H1 (cell line): ENCODE data around the gene PER2. TPM values are rescaled to one million over a fixed set of nuclear protein-coding genes. Genes with fewer than 3 reads are reported as not detected.

ENCODE experiments used
- CTCF ChIA-PET: fragments of 300-600 bp; sonication (Branson Sonifier 250); formaldehyde crosslinking; loops from one replicate; lab custom pipeline; 2021; ENCODE audit not compliant: partially characterized antibody; lab: Charles Lee
- POLR2A ChIA-PET: fragments of 300-600 bp; sonication (Branson Sonifier 250); formaldehyde crosslinking; loops from one replicate; lab custom pipeline; 2021; ENCODE audit warnings: inconsistent platforms; ENCODE audit not compliant: partially characterized antibody; lab: Charles Lee
- DNase-seq, 2 experiments: peaks; one replicate each; pipeline versions ENCODE4 v3.0.0 to v3.0.0-alpha.2; 2010 to 2022; ENCODE audit warnings: low spot score in 2 of 2, low read depth in 1 of 2, mixed read lengths in 1 of 2
- FAIRE-seq: peaks from 2 replicates; lab custom pipeline; 2011; peaks lifted over from hg19 to GRCh38; lab: Jason Lieb, UNC
- H2AFZ ChIP-seq: 2 replicates; pipeline ENCODE4 v1.8.1; 2012; ENCODE audit warnings: low read length, inconsistent platforms
- H2AK5ac ChIP-seq: 2 replicates; pipeline ENCODE4 v1.6.1; 2013; ENCODE audit warnings: low read depth, low read length
- H2BK120ac ChIP-seq: replicated peaks from 2 replicates; pipeline ENCODE3; 2013; ENCODE audit warnings: low read depth, low read length, inconsistent platforms
- H2BK12ac ChIP-seq: 2 replicates; pipeline ENCODE4 v1.6.1; 2013; ENCODE audit warnings: low read depth, low read length
- H2BK15ac ChIP-seq: 2 replicates; pipeline ENCODE4 v1.6.1; 2013; ENCODE audit warnings: low read length
- H2BK20ac ChIP-seq: 2 replicates; pipeline ENCODE4 v1.6.1; 2013; ENCODE audit warnings: low read length
- H2BK5ac ChIP-seq: 2 replicates; pipeline ENCODE4 v1.6.1; 2013; ENCODE audit warnings: low read depth, low read length
- H3K14ac ChIP-seq: 2 replicates; pipeline ENCODE4 v1.6.1; 2013; ENCODE audit warnings: inconsistent platforms; ENCODE audit not compliant: insufficient read length
- H3K18ac ChIP-seq: 2 replicates; pipeline ENCODE4 v1.6.1; 2013; ENCODE audit warnings: low read length; ENCODE audit errors: extremely low read depth
- H3K23ac ChIP-seq: 2 replicates; pipeline ENCODE4 v1.6.1; 2013; ENCODE audit warnings: inconsistent platforms; ENCODE audit not compliant: insufficient read length
- H3K23me2 ChIP-seq: 2 replicates; pipeline ENCODE4 v1.6.1; 2013; ENCODE audit warnings: low read depth, low read length
- H3K27ac ChIP-seq: 2 replicates; pipeline ENCODE4 v1.6.1; 2011; ENCODE audit warnings: low read depth, low read length, inconsistent platforms
- H3K27me3 ChIP-seq, 4 experiments: replicated peaks in 1 of 4; 1 replicate in 1 of 4; 2 replicates in 3 of 4; pipeline versions ENCODE4 v1.6.1 to v1.8.1; 2011 to 2013; ENCODE audit warnings: low read length in 3 of 4, mild to moderate bottlenecking in 3 of 4, inconsistent platforms in 2 of 4, mixed read lengths in 2 of 4, moderate library complexity in 1 of 4; ENCODE audit not compliant: control insufficient read depth in 3 of 4, insufficient read depth in 3 of 4; ENCODE audit errors: extremely low read depth in 1 of 4
- H3K36me3 ChIP-seq, 4 experiments: 2 replicates each; pipeline versions ENCODE4 v1.6.1 to v1.8.1; 2011 to 2013; ENCODE audit warnings: mild to moderate bottlenecking in 4 of 4, low read length in 3 of 4, moderate library complexity in 2 of 4, control low read depth in 1 of 4, inconsistent platforms in 1 of 4; ENCODE audit not compliant: insufficient read depth in 4 of 4, control insufficient read depth in 2 of 4
- H3K4ac ChIP-seq: replicated peaks from 2 replicates; pipeline ENCODE3; 2013; ENCODE audit warnings: low read length, low read depth, mixed read lengths, inconsistent platforms; ENCODE audit not compliant: insufficient read length
- H3K4me1 ChIP-seq, 4 experiments: replicated peaks in 1 of 4; 1 replicate in 1 of 4; 2 replicates in 3 of 4; pipeline versions ENCODE4 v1.6.1 to v1.8.1; 2011 to 2013; ENCODE audit warnings: low read length in 3 of 4, inconsistent platforms in 2 of 4, mixed read lengths in 1 of 4; ENCODE audit not compliant: insufficient read depth in 4 of 4, control insufficient read depth in 3 of 4
- H3K4me2 ChIP-seq, 2 experiments: 2 replicates each; pipeline versions ENCODE4 v1.6.1 to v1.8.1; 2011 to 2013; ENCODE audit warnings: low read depth in 2 of 2, low read length in 2 of 2, control low read depth in 1 of 2, inconsistent platforms in 1 of 2, mild to moderate bottlenecking in 1 of 2; ENCODE audit not compliant: insufficient read depth in 1 of 2
- H3K4me3 ChIP-seq, 4 experiments: fragments of 200-600, 300-600 bp in 1 of 4; sonication (generic), shearing (Covaris generic), sonication (Bioruptor Twin) in 1 of 4; 2 replicates each; pipeline versions ENCODE4 v1.5.1 to v1.8.1; 2011 to 2016; ENCODE audit warnings: low read length in 4 of 4, low read depth in 3 of 4, control low read depth in 2 of 4, inconsistent platforms in 2 of 4, mild to moderate bottlenecking in 2 of 4, mixed read lengths in 1 of 4, moderate library complexity in 1 of 4; ENCODE audit not compliant: insufficient read depth in 2 of 4; ENCODE audit errors: extremely low read depth in 1 of 4
- H3K56ac ChIP-seq: replicated peaks from 2 replicates; pipeline ENCODE3; 2013; ENCODE audit warnings: low read depth, mild to moderate bottlenecking, mixed read lengths, low read length, inconsistent platforms; ENCODE audit not compliant: insufficient read length
- H3K79me1 ChIP-seq: 2 replicates; pipeline ENCODE4 v1.6.1; 2013; ENCODE audit warnings: low read depth, low read length, control low read depth
- H3K79me2 ChIP-seq, 2 experiments: 2 replicates each; pipeline versions ENCODE4 v1.6.1 to v1.8.1; 2012 to 2013; ENCODE audit warnings: low read length in 2 of 2, mild to moderate bottlenecking in 2 of 2, inconsistent platforms in 1 of 2; ENCODE audit not compliant: insufficient read depth in 2 of 2, control insufficient read depth in 1 of 2
- H3K9ac ChIP-seq, 4 experiments: replicated peaks in 1 of 4; 1 replicate in 1 of 4; 2 replicates in 3 of 4; pipeline versions ENCODE4 v1.6.1 to v1.8.1; 2011 to 2013; ENCODE audit warnings: low read depth in 3 of 4, low read length in 3 of 4, control low read depth in 2 of 4, mild to moderate bottlenecking in 2 of 4, moderate library complexity in 2 of 4, inconsistent platforms in 1 of 4; ENCODE audit errors: extremely low read depth in 1 of 4
- H3K9me3 ChIP-seq, 2 experiments: 2 replicates each; pipeline versions ENCODE4 v1.6.1 to v1.8.1; 2012 to 2013; ENCODE audit warnings: mild to moderate bottlenecking in 2 of 2, moderate library complexity in 2 of 2, control low read depth in 1 of 2, inconsistent platforms in 1 of 2, low read depth in 1 of 2, low read length in 1 of 2, mixed read lengths in 1 of 2; ENCODE audit not compliant: insufficient read depth in 2 of 2
- H4K20me1 ChIP-seq, 2 experiments: replicated peaks in 1 of 2; 2 replicates each; pipeline versions ENCODE3 to v1.8.1; 2011 to 2013; ENCODE audit warnings: inconsistent platforms in 2 of 2, low read length in 2 of 2, mild to moderate bottlenecking in 1 of 2; ENCODE audit not compliant: insufficient read depth in 2 of 2, control insufficient read depth in 1 of 2
- H4K5ac ChIP-seq: 2 replicates; pipeline ENCODE4 v1.6.1; 2013; ENCODE audit warnings: low read length, low read depth, mixed read lengths, inconsistent platforms; ENCODE audit not compliant: insufficient read length
- H4K8ac ChIP-seq: 2 replicates; pipeline ENCODE4 v1.8.0; 2013; ENCODE audit warnings: mild to moderate bottlenecking, moderate library complexity, low read length, inconsistent platforms; ENCODE audit not compliant: insufficient read depth; ENCODE audit errors: extremely low read depth
- H4K91ac ChIP-seq: replicated peaks from 2 replicates; pipeline ENCODE3; 2013; ENCODE audit warnings: low read length, mixed read lengths, inconsistent platforms; ENCODE audit not compliant: insufficient read length
- BACH1 ChIP-seq: IDR thresholded peaks from 2 replicates; pipeline ENCODE4 v1.6.1; 2012; ENCODE audit warnings: low read length, improper control_type of control experiment
- CBX5 ChIP-seq: fragments of 300-800, 300-1000 bp; sonication (generic); IDR thresholded peaks from 2 replicates; pipeline ENCODE4 v1.7.1; 2016; ENCODE audit warnings: antibody characterized with exemption, low read length, low read depth
- CTBP2 ChIP-seq: IDR thresholded peaks from 2 replicates; pipeline ENCODE4 v1.7.0; 2011; ENCODE audit warnings: borderline replicate concordance, mild to moderate bottlenecking, moderate library complexity, mixed read lengths, low read length; ENCODE audit not compliant: insufficient read depth, insufficient read length
- JUND ChIP-seq: IDR thresholded peaks from 2 replicates; pipeline ENCODE4 v1.6.1; 2011; ENCODE audit warnings: mild to moderate bottlenecking, improper control_type of control experiment, low read length
- MAFK ChIP-seq: IDR thresholded peaks from 2 replicates; pipeline ENCODE4 v1.6.1; 2012; ENCODE audit warnings: low read depth, mild to moderate bottlenecking, improper control_type of control experiment, low read length
- POLR2AphosphoS5 ChIP-seq: IDR thresholded peaks from 2 replicates; pipeline ENCODE4 v1.6.1; 2011; ENCODE audit warnings: low read depth, low read length
- POU5F1 ChIP-seq: IDR thresholded peaks from 2 replicates; pipeline ENCODE4 v1.6.1; 2011; ENCODE audit warnings: low read depth, mild to moderate bottlenecking, low read length, moderate library complexity
- RAD21 ChIP-seq, 2 experiments: IDR thresholded peaks in 1 of 2; conservative IDR thresholded peaks in 1 of 2; 2 replicates each; pipeline ENCODE4 v1.6.1; 2011; ENCODE audit warnings: low read depth in 2 of 2, low read length in 2 of 2, improper control_type of control experiment in 1 of 2, inconsistent platforms in 1 of 2, mild to moderate bottlenecking in 1 of 2, moderate library complexity in 1 of 2
- SAP30 ChIP-seq: fragments of 300-600 bp; sonication (generic); IDR thresholded peaks from 2 replicates; pipeline ENCODE4 v1.7.1; 2012; ENCODE audit warnings: low read length, moderate library complexity, mild to moderate bottlenecking, inconsistent platforms; ENCODE audit not compliant: insufficient read depth, insufficient replicate concordance
- SIX5 ChIP-seq: IDR thresholded peaks from 2 replicates; pipeline ENCODE4 v1.6.1; 2011; ENCODE audit warnings: mild to moderate bottlenecking, low read depth, low read length
- WGBS, 2 experiments: shearing (Covaris generic) in 1 of 2; methylation state at CpG; one replicate each; pipeline versions ENCODE4 v1.1.6 to v1.1.7; 2013 to 2015; ENCODE audit warnings: low lambda C conversion rate in 2 of 2, mixed read lengths in 2 of 2, inconsistent platforms in 1 of 2, low coverage in 1 of 2, missing lambda C conversion rate in 1 of 2; ENCODE audit not compliant: insufficient replicate concordance in 2 of 2, insufficient coverage in 1 of 2, insufficient read length in 1 of 2; ENCODE audit errors: extremely low coverage in 1 of 2, missing lambda C conversion rate in 1 of 2; 5-methylcytosine and 5-hydroxymethylcytosine counted together
- polyA plus RNA-seq, 7 experiments: library from polyadenylated mRNA; depleted of rRNA in 3 of 7; stranded (reverse) in 5 of 7; unstranded in 2 of 7; fragments of >200 nt in 5 of 7; fragments of 200-250 nt in 2 of 7; gene quantifications; 1 replicate in 5 of 7; 2 replicates in 1 of 7; 4 replicates in 1 of 7; pipeline versions ENCODE4 v1.2.1 to v1.2.3, GENCODE V29; 2011 to 2013; ENCODE audit warnings: missing spikeins in 2 of 7, mixed read lengths in 2 of 7
- total RNA-seq: library from RNA; stranded (reverse); fragmentation: NEBNext Ultra II Directional; extraction: Animal tissue kit (Norgen Biotek cat#: 25700); gene quantifications from 2 replicates; pipeline ENCODE4 v1.2.1, GENCODE V29; 2021
- TF ChIP-seq, protein P1 (sequence below), 3 experiments: IDR thresholded peaks; 1 replicate in 2 of 3; 2 replicates in 1 of 3; pipeline versions ENCODE4 v1.5.1 to v1.6.1; 2011; ENCODE audit warnings: low read length in 3 of 3, mild to moderate bottlenecking in 3 of 3, inconsistent platforms in 2 of 3, low read depth in 1 of 3, moderate library complexity in 1 of 3; ENCODE audit not compliant: insufficient read depth in 1 of 3; ENCODE audit errors: control extremely low read depth in 1 of 3

The PER2 gene
- total and polyA plus RNA-seq, 2 of the 8 experiments (the other 6 are each of a cell fraction or from before 2014, with no cell fraction given), result 0.91 to 5.5 TPM

DNA sequence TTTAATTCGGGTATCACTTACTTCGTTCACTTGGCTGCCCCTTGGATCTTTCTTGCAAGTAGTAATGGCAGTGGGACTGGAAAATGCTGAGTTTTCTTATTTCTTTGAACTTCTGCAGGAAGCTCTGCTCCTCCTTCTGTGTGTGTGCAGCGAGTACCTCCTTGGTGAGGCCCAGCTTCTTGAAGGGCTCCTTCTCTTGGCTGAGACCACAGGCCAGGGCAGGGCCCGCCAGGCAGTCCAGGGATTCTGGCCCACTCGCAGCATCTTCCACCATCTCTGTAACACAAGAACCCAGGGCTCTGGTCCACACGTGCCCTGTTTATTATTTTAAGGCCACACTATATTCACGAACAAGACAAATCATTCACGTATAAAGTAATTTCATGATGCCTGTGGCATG is 32.8 kb downstream of the PER2 start:
- H3K4me2 ChIP-seq, result no peak overlapping the region
- no peak overlapping the region for H3K18ac ChIP-seq
- H3K36me3 ChIP-seq, result peaks cover 0 to 3% (median 0%) of the 10 kb centered on the region in 4 experiments; a peak in 3 of 8 replicates
- H2AFZ ChIP-seq, result no peak overlapping the region
- H3K4me1 ChIP-seq, result no peaks in the 10 kb centered on the region; a peak in 1 of 7 replicates
- no peak overlapping the region for H4K5ac ChIP-seq
- FAIRE-seq, result no peak
- no peak overlapping the region for H3K4ac ChIP-seq
- WGBS, 2 experiments, result 95% methylated on average over 8 of the region's 8 CpGs; no CpG with 5 or more reads in 1 of the 2 experiments
- H3K4me3 ChIP-seq, result no peak overlapping the region
- H2BK12ac ChIP-seq, result no peak overlapping the region
- H2BK15ac ChIP-seq, result no peak overlapping the region
- no peak overlapping the region for H2BK5ac ChIP-seq
- H4K8ac ChIP-seq, result no peak overlapping the region
- H3K9me3 ChIP-seq, result no peaks in the 10 kb centered on the region
- H2BK120ac ChIP-seq, result no peak overlapping the region
- no peak overlapping the region for H3K9ac ChIP-seq
- no peak overlapping the region for H4K91ac ChIP-seq
- no peaks in the 10 kb centered on the region for H3K23me2 ChIP-seq
- H3K23ac ChIP-seq, result no peak overlapping the region
- ChIA-PET POLR2A (interaction anchor here (1.0 to 2.0 kb wide), 3 partner anchors 16 to 86 kb away, joined by 3 to 5 read pairs (median 3); partner anchors contain the start of gene HES6), CTCF (interaction anchor here (0.7 to 17.1 kb wide), 10 partner anchors 6 to 149 kb away, joined by 3 to 298 read pairs (median 4); no protein-coding TSS in a partner anchor)
- no peak overlapping the region for H3K14ac ChIP-seq
- H3K79me1 ChIP-seq, result no peaks in the 10 kb centered on the region
- no peak for DNase-seq
- H3K27me3 ChIP-seq, result no peaks in the 10 kb centered on the region
- peaks cover 0 to 3% of the 10 kb centered on the region in 2 experiments for H4K20me1 ChIP-seq
- H2AK5ac ChIP-seq, result no peak overlapping the region
- no peak overlapping the region for H2BK20ac ChIP-seq
- H3K27ac ChIP-seq, result no peak overlapping the region
- no peak overlapping the region for H3K56ac ChIP-seq
- no peaks in the 10 kb centered on the region for H3K79me2 ChIP-seq
- TF ChIP-seq RAD21 (IDR thresholded peaks at IDR 0.05 in 1 of 2, conservative IDR thresholded peaks at IDR 0.05 in 1 of 2; ENCODE audit: low read depth in 2 of 2, low read length in 2 of 2) (no peak), SAP30 (no peak), POU5F1 (no peak), MAFK (no peak), BACH1 (no peak), POLR2AphosphoS5 (no peak), SIX5 (no peak), JUND (no peak), CBX5 (no peak), CTBP2 (no peak)
- TF ChIP-seq, protein P1, sequence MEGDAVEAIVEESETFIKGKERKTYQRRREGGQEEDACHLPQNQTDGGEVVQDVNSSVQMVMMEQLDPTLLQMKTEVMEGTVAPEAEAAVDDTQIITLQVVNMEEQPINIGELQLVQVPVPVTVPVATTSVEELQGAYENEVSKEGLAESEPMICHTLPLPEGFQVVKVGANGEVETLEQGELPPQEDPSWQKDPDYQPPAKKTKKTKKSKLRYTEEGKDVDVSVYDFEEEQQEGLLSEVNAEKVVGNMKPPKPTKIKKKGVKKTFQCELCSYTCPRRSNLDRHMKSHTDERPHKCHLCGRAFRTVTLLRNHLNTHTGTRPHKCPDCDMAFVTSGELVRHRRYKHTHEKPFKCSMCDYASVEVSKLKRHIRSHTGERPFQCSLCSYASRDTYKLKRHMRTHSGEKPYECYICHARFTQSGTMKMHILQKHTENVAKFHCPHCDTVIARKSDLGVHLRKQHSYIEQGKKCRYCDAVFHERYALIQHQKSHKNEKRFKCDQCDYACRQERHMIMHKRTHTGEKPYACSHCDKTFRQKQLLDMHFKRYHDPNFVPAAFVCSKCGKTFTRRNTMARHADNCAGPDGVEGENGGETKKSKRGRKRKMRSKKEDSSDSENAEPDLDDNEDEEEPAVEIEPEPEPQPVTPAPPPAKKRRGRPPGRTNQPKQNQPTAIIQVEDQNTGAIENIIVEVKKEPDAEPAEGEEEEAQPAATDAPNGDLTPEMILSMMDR (IDR thresholded peaks at IDR 0.05; ENCODE audit: control extremely low read depth in 1 of 3, insufficient read depth in 1 of 3, low read depth in 1 of 3, low read length in 3 of 3), result no peak
